Stimulated activated naive CD4-positive, alpha-beta T cell (primary cell): ENCODE data around the gene FES.

Source experiments
- DNase-seq, 6 experiments: peaks; one replicate each; lab custom pipeline; 2025; lab: John Stamatoyannopoulos, UW

The FES gene

GRCh38 chr15:90930861-90931574 lies 46.7 kb downstream of the FES start:
- peak in 1 of 6 experiments; percentile 10 for DNase-seq

GRCh38 chr15:90931575-90931827 lies 47.2 kb downstream of the FES start:
- no peak for DNase-seq

GRCh38 chr15:90931828-90932659 lies 47.7 kb downstream of the FES start, which contains the start of gene HDDC3:
TSS of gene HDDC3 (minus strand) at chr15:90932549. CDS start at chr15:90932540, 9 bp downstream.
- peak; percentile 73 to 91 (median 84) for DNase-seq

GRCh38 chr15:90932660-90932991 lies 48.3 kb downstream of the FES start:
- DNase-seq = no peak

GRCh38 chr15:90933301-90933700 lies 49.0 kb downstream of the FES start:
- peak in 1 of 6 experiments; percentile 3 for DNase-seq

- DNase-seq = peak; percentile 61 to 80 (median 74)
Measured at GRCh38 chr15:90934256-90934948, 50.1 kb downstream of the FES start.

- peak; percentile 92 to 97 (median 93) for DNase-seq
Measured at GRCh38 chr15:90934949-90935751, 50.8 kb downstream of the FES start, which contains the start of gene UNC45A. TSS of gene UNC45A (plus strand) at chr15:90935285. CDS start at chr15:90935325, 40 bp downstream.

- no peak for DNase-seq
Measured at GRCh38 chr15:90936823-90937222, 52.5 kb downstream of the FES start.

- DNase-seq = no peak
Measured at GRCh38 chr15:90938261-90938660, 54.0 kb downstream of the FES start.

- no peak for DNase-seq
Measured at GRCh38 chr15:90939756-90940155, 55.5 kb downstream of the FES start.

GRCh38 chr15:90941038-90941437 lies 56.7 kb downstream of the FES start:
- DNase-seq = no peak

GRCh38 chr15:90942354-90943120 lies 58.2 kb downstream of the FES start:
- DNase-seq = no peak

GRCh38 chr15:90945091-90945490 lies 60.8 kb downstream of the FES start:
- DNase-seq = no peak
